AG04449 (cell line): Measurements from ENCODE around the gene PLA2G12B.

Source experiments
- CTCF ChIA-PET: fragments of 350-600 bp; formaldehyde crosslinking; extraction: SDS; loops from one replicate; lab custom pipeline; 2021; ENCODE audit warnings: antibody characterized with exemption; lab: Yijun Ruan, JAX
- POLR2A ChIA-PET: fragments of 400-600, 350-600 bp; formaldehyde crosslinking; extraction: SDS; loops from one replicate; lab custom pipeline; 2020; ENCODE audit warnings: antibody characterized with exemption, inconsistent platforms; lab: Yijun Ruan, JAX
- DNase-seq: peaks from one replicate; pipeline ENCODE4 v3.0.0-alpha.2; 2010; ENCODE audit warnings: low read depth, low spot score
- H3K4me3 ChIP-seq: 2 replicates; pipeline ENCODE4 v1.5.1; 2011; ENCODE audit warnings: low read depth, mild to moderate bottlenecking, control low read depth, low read length
- CTCF ChIP-seq: IDR thresholded peaks from one replicate; pipeline ENCODE4 v1.5.1; 2011; ENCODE audit warnings: mild to moderate bottlenecking, moderate library complexity, low read length, control low read depth, inconsistent platforms; ENCODE audit not compliant: insufficient read depth; ENCODE audit errors: missing control alignments

The PLA2G12B gene

GRCh38 chr10:72898616-72899015 is 56.0 kb downstream of the PLA2G12B start:
- CTCF ChIA-PET, result no interaction called here
- no peak overlapping the region for H3K4me3 ChIP-seq
- no peak for TF ChIP-seq CTCF
- POLR2A ChIA-PET, result no interaction called here
- DNase-seq, result no peak

GRCh38 chr10:72895236-72895850 is 59.3 kb downstream of the PLA2G12B start:
- POLR2A ChIA-PET, result no interaction called here
- CTCF ChIA-PET, result interaction anchor here (1.0 kb wide), 1 partner anchor 22 kb away, joined by 4 read pairs; no protein-coding TSS in a partner anchor
- DNase-seq, result no peak
- no peak overlapping the region for H3K4me3 ChIP-seq
- TF ChIP-seq CTCF, result no peak

- DNase-seq, result no peak
- ChIA-PET CTCF (no interaction called here), POLR2A (no interaction called here)
- H3K4me3 ChIP-seq, result no peak within 1 kb of the TSS
- TF ChIP-seq CTCF, result no peak
Observed at GRCh38 chr10:72893136-72893798, 61.3 kb downstream of the PLA2G12B start, which contains the start of gene OIT3. OIT3 (plus strand) TSS chr10:72893739; CDS start chr10:72893799, 60 bp downstream.

- no peak overlapping the region for H3K4me3 ChIP-seq
- POLR2A ChIA-PET, result no interaction called here
- no peak for DNase-seq
- no peak for TF ChIP-seq CTCF
- CTCF ChIA-PET, result no interaction called here
Observed at GRCh38 chr10:72890086-72890485, 64.5 kb downstream of the PLA2G12B start.

GRCh38 chr10:72889391-72889831 is 65.2 kb downstream of the PLA2G12B start:
- ChIA-PET POLR2A (no interaction called here), CTCF (no interaction called here)
- DNase-seq, result no peak
- H3K4me3 ChIP-seq, result no peak overlapping the region
- no peak for TF ChIP-seq CTCF

- ChIA-PET CTCF (interaction anchor here (0.6 to 0.7 kb wide), 2 partner anchors 12 to 56 kb away, joined by 3 to 4 read pairs; no protein-coding TSS in a partner anchor), POLR2A (no interaction called here)
- no peak for TF ChIP-seq CTCF
- H3K4me3 ChIP-seq, result no peak overlapping the region
- no peak for DNase-seq
Observed at GRCh38 chr10:72888151-72888638, 66.4 kb downstream of the PLA2G12B start.
